K562 (cell line): ENCODE measurements around the gene DYNC1H1. TPM values are rescaled to one million over a fixed set of nuclear protein-coding genes. Genes with fewer than 3 reads are reported as not detected.

ENCODE experiments used
- ATAC-seq: fragments of 200-7000 bp; cut with Tn5 transposase; 3 replicates; pipeline ENCODE4 v1.9.1; 2020; ENCODE audit warnings: moderate library complexity
- BruUV-seq: library from RNA; stranded (reverse); fragments of 400-500 nt; replicated peaks from 2 replicates; lab custom pipeline; 2021; lab: Mats Ljungman, UMichigan
- CTCF ChIA-PET: fragments of 300-600 bp; formaldehyde crosslinking; extraction: SDS; loops from one replicate; lab custom pipeline; 2021; ENCODE audit warnings: low intra/inter-chr PET ratio; lab: Yijun Ruan, JAX
- POLR2A ChIA-PET: fragments of 300-600, 350-650 bp; sonication (Branson Sonifier 250); formaldehyde crosslinking; extraction: SDS; loops from one replicate; lab custom pipeline; 2021; ENCODE audit warnings: antibody characterized with exemption, inconsistent platforms; lab: Yijun Ruan, JAX
- DNase-seq, 4 experiments: peaks; one replicate each; pipeline versions ENCODE4 v3.0.0 to v3.0.0-alpha.2; 2011 to 2018; ENCODE audit warnings: low spot score in 3 of 4, mixed read lengths in 3 of 4; ENCODE audit errors: extremely low read depth in 1 of 4
- FAIRE-seq: peaks from 2 replicates; lab custom pipeline; 2011; peaks lifted over from hg19 to GRCh38; lab: Jason Lieb, UNC
- H2AFZ ChIP-seq: 2 replicates; pipeline ENCODE4 v1.6.0; 2011; ENCODE audit warnings: low read depth, low read length, control low read depth, inconsistent platforms
- H3K27ac ChIP-seq: fragments of 200-600 bp; 3 replicates; pipeline ENCODE4 v1.8.0; 2011; ENCODE audit warnings: low read depth, mild to moderate bottlenecking, control low read depth, inconsistent platforms, low read length, moderate library complexity, mixed read lengths; ENCODE audit errors: extremely low read depth
- H3K27me3 ChIP-seq, 2 experiments: fragments of 300-600 bp in 1 of 2; 2 replicates in 1 of 2; 3 replicates in 1 of 2; pipeline versions ENCODE4 v1.6.0 to v1.8.0; 2011; ENCODE audit warnings: inconsistent platforms in 2 of 2, low read length in 2 of 2, mild to moderate bottlenecking in 1 of 2, mixed read lengths in 1 of 2, moderate library complexity in 1 of 2; ENCODE audit not compliant: control insufficient read depth in 2 of 2, insufficient read depth in 2 of 2
- H3K36me3 ChIP-seq: fragments of 300-600 bp; 3 replicates; pipeline ENCODE4 v1.8.0; 2011; ENCODE audit warnings: mild to moderate bottlenecking, low read length, inconsistent platforms; ENCODE audit not compliant: control insufficient read depth, insufficient read depth
- H3K4me1 ChIP-seq, 2 experiments: fragments of 200-600 bp in 1 of 2; replicated peaks in 1 of 2; 2 replicates in 1 of 2; 3 replicates in 1 of 2; pipeline versions ENCODE4 v1.5.1 to v1.8.0; 2011; ENCODE audit warnings: inconsistent platforms in 2 of 2, low read length in 2 of 2, mild to moderate bottlenecking in 1 of 2, mixed read lengths in 1 of 2, moderate library complexity in 1 of 2; ENCODE audit not compliant: control insufficient read depth in 2 of 2, insufficient read depth in 2 of 2
- H3K4me2 ChIP-seq: 2 replicates; pipeline ENCODE4 v1.6.1; 2011; ENCODE audit warnings: low read length, control low read depth, inconsistent platforms, mixed read lengths; ENCODE audit not compliant: insufficient read depth
- H3K4me3 ChIP-seq: fragments of 200-600 bp; sonication (generic), shearing (Covaris generic); 2 replicates; pipeline ENCODE4 v1.5.1; 2016; ENCODE audit warnings: control low read depth, inconsistent platforms
- H3K79me2 ChIP-seq: fragments of 200-600 bp; 3 replicates; pipeline ENCODE4 v1.8.0; 2011; ENCODE audit warnings: low read length, inconsistent platforms; ENCODE audit not compliant: control insufficient read depth, insufficient read depth
- H3K9ac ChIP-seq, 2 experiments: 2 replicates each; pipeline versions ENCODE4 v1.6.0 to v1.6.1; 2011; ENCODE audit warnings: low read depth in 2 of 2, low read length in 2 of 2, control low read depth in 1 of 2, inconsistent platforms in 1 of 2, mild to moderate bottlenecking in 1 of 2, mixed read lengths in 1 of 2; ENCODE audit not compliant: insufficient read depth in 1 of 2
- H3K9me1 ChIP-seq: one replicate; pipeline ENCODE4 v1.6.0; 2011; ENCODE audit warnings: inconsistent platforms, mild to moderate bottlenecking, low read length, moderate library complexity; ENCODE audit not compliant: control insufficient read depth, insufficient read depth
- H3K9me3 ChIP-seq: replicated peaks from 2 replicates; pipeline ENCODE4 v1.5.1; 2011; ENCODE audit warnings: low read depth, low read length, inconsistent platforms; ENCODE audit not compliant: control insufficient read depth, insufficient read depth
- H4K20me1 ChIP-seq: replicated peaks from 2 replicates; pipeline ENCODE4 v1.6.1; 2011; ENCODE audit warnings: low read length, inconsistent platforms, mixed read lengths; ENCODE audit not compliant: control insufficient read depth, insufficient read depth
- FOXP4 ChIP-seq: sonication (generic); formaldehyde crosslinking; IDR thresholded peaks from 2 replicates; pipeline ENCODE4 v1.8.0; 2022; ENCODE audit warnings: mild to moderate bottlenecking, missing genetic modification reagents, borderline replicate concordance
- MXD1 ChIP-seq: fragments of 250-450 bp; sonication (Bioruptor Pico); IDR thresholded peaks from 2 replicates; pipeline ENCODE4 v1.8.0; 2021; ENCODE audit warnings: borderline replicate concordance, mild to moderate bottlenecking, moderate library complexity; ENCODE audit not compliant: poor library complexity, severe bottlenecking
- NFYB ChIP-seq: IDR thresholded peaks from 2 replicates; pipeline ENCODE4 v1.6.1; 2011; ENCODE audit warnings: mild to moderate bottlenecking, moderate library complexity; ENCODE audit not compliant: insufficient read length; ENCODE audit errors: extremely low read depth
- OTX1 ChIP-seq: fragments of 450-650 bp; formaldehyde crosslinking; IDR thresholded peaks from 2 replicates; pipeline ENCODE4 v1.4.0; 2022; ENCODE audit warnings: mild to moderate bottlenecking
- PBX2 ChIP-seq, 2 experiments: IDR thresholded peaks in 1 of 2; conservative IDR thresholded peaks in 1 of 2; 2 replicates each; pipeline ENCODE4 v1.6.1; 2016; ENCODE audit warnings: low read depth in 2 of 2, mild to moderate bottlenecking in 1 of 2, missing compliant biosample characterization in 1 of 2, missing genetic modification characterization in 1 of 2, moderate library complexity in 1 of 2
- PCBP1 ChIP-seq: fragments of 200-400 bp; formaldehyde crosslinking; IDR thresholded peaks from 2 replicates; pipeline ENCODE4 v1.6.1; 2018; ENCODE audit warnings: mild to moderate bottlenecking, low read depth, low read length; ENCODE audit not compliant: poor library complexity, severe bottlenecking
- ZNF133 ChIP-seq: fragments of 250-450 bp; sonication (Bioruptor Pico); IDR thresholded peaks from 2 replicates; pipeline ENCODE4 v1.4.0; 2020; ENCODE audit warnings: mild to moderate bottlenecking
- ZNF232 ChIP-seq: sonication (generic); formaldehyde crosslinking; IDR thresholded peaks from 2 replicates; pipeline ENCODE4 v1.8.0; 2022; ENCODE audit warnings: mild to moderate bottlenecking, missing genetic modification reagents
- ZNF316 ChIP-seq: fragments of 450-650 bp; IDR thresholded peaks from 2 replicates; pipeline ENCODE4 v1.6.1; 2016
- ZNF592 ChIP-seq: fragments of 450-650 bp; IDR thresholded peaks from 2 replicates; pipeline ENCODE4 v1.6.1; 2017; ENCODE audit warnings: antibody characterized with exemption, mild to moderate bottlenecking
- WGBS: fragments of 100-300 bp; shearing (Covaris generic); methylation state at CpG from one replicate; pipeline ENCODE4 v1.1.6; 2016; ENCODE audit warnings: low coverage, mixed read lengths; ENCODE audit not compliant: insufficient coverage; ENCODE audit errors: missing lambda C conversion rate; 5-methylcytosine and 5-hydroxymethylcytosine counted together
- in situ Hi-C: fragments of 300-500 bp; cut with MboI; formaldehyde crosslinking; loops from 4 replicates; pipeline ENCODE4 v1.15.0; 2018; ENCODE audit warnings: inconsistent platforms, mixed read lengths
- intact Hi-C: fragments of 100-400 bp; cut with micrococcal nuclease; formaldehyde crosslinking; loops from 2 replicates; pipeline ENCODE4 v1.14.2; 2022
- polyA plus RNA-seq, 8 experiments: library from polyadenylated mRNA; depleted of rRNA in 4 of 8; stranded (reverse) in 5 of 8; unstranded in 3 of 8; fragments of >200 nt; fragmentation: Nextera tagmentation in 2 of 8; fragmentation: Illumina TruSeq in 1 of 8; extraction: Ambion mirVana in 2 of 8; extraction: Trizol in 1 of 8; gene quantifications; 2 replicates each; pipeline versions ENCODE4 v1.2.1 to v1.2.3, GENCODE V29; 2011 to 2014; ENCODE audit warnings: inconsistent platforms in 1 of 8, missing spikeins in 1 of 8
- total RNA-seq, 7 experiments: library from RNA; depleted of rRNA in 6 of 7; stranded (reverse); fragments of >200 nt in 6 of 7; fragmentation: Illumina TruSeq in 2 of 7; extraction: Trizol in 2 of 7; gene quantifications; 2 replicates each; pipeline versions ENCODE4 v1.2.1 to v1.2.3, GENCODE V29; 2011 to 2021; ENCODE audit warnings: low replicate concordance in 1 of 7

The DYNC1H1 gene
- total and polyA plus RNA-seq, 9 of the 15 experiments (the other 6 are each of a cell fraction or from before 2014, with no cell fraction given) = 31.9 to 335 (median 115) TPM

- no peak overlapping the region for H3K4me3 ChIP-seq
- no peaks in the 10 kb centered on the region for H3K27me3 ChIP-seq
- in situ Hi-C loops (no loop called here), intact Hi-C loops (no loop called here)
- FAIRE-seq = no peak
- no peak overlapping the region for H3K4me2 ChIP-seq
- no peak overlapping the region for H3K9ac ChIP-seq
- H3K36me3 ChIP-seq = peaks cover 90% of the 10 kb centered on the region
- no peaks in the 10 kb centered on the region for H3K4me1 ChIP-seq
- no peaks in the 10 kb centered on the region for H3K9me3 ChIP-seq
- ATAC-seq = no peak
- no peak for DNase-seq
- H4K20me1 ChIP-seq = no peaks in the 10 kb centered on the region
- CTCF ChIA-PET = no interaction called here
- POLR2A ChIA-PET = interaction anchor here (0.9 kb wide), 1 partner anchor 48 kb away, joined by 3 read pairs; no protein-coding TSS in a partner anchor
- no peak overlapping the region for H2AFZ ChIP-seq
- H3K79me2 ChIP-seq = no peaks in the 10 kb centered on the region
- 86% methylated on average over 1 of the region's 1 CpG for WGBS
- H3K27ac ChIP-seq = no peak overlapping the region
- BruUV-seq = no TSS peak
- H3K9me1 ChIP-seq = no peaks in the 10 kb centered on the region
- TF ChIP-seq ZNF592 (no peak), NFYB (no peak), ZNF316 (no peak), FOXP4 (CRISPR knock-in tag) (no peak), OTX1 (no peak), ZNF232 (CRISPR knock-in tag) (no peak), PCBP1 (no peak), MXD1 (CRISPR knock-in tag) (no peak), PBX2 (CRISPR knock-in tag; IDR thresholded peaks at IDR 0.05; ENCODE audit: low read depth) (no peak), PBX2 (tag; conservative IDR thresholded peaks at IDR 0.05; ENCODE audit: low read depth) (no peak), ZNF133 (no peak)
Observed at GRCh38 chr14:102037686-102038085, 73.3 kb downstream of the DYNC1H1 start.
